GM10248 (cell line): ENCODE data around the gene SORL1.

Source experiments
- CTCF ChIA-PET: fragments of 300-600 bp; sonication (Branson Sonifier 250); formaldehyde crosslinking; extraction: SDS; loops from one replicate; lab custom pipeline; 2021; ENCODE audit warnings: antibody characterized with exemption; lab: Yijun Ruan, JAX
- POLR2A ChIA-PET: fragments of 350-650 bp; sonication (Branson Sonifier 250); formaldehyde crosslinking; extraction: SDS; loops from one replicate; lab custom pipeline; 2020; ENCODE audit warnings: antibody characterized with exemption; lab: Yijun Ruan, JAX
- DNase-seq: peaks from one replicate; pipeline ENCODE4 v3.0.0; 2012; ENCODE audit errors: extremely low spot score
- TF ChIP-seq, protein P1 (sequence below): IDR thresholded peaks from 2 replicates; pipeline ENCODE4 v1.5.1; 2012; ENCODE audit warnings: mild to moderate bottlenecking, low read depth; ENCODE audit errors: extremely low read depth, missing control alignments, control extremely low read depth

SORL1 gene

DNA sequence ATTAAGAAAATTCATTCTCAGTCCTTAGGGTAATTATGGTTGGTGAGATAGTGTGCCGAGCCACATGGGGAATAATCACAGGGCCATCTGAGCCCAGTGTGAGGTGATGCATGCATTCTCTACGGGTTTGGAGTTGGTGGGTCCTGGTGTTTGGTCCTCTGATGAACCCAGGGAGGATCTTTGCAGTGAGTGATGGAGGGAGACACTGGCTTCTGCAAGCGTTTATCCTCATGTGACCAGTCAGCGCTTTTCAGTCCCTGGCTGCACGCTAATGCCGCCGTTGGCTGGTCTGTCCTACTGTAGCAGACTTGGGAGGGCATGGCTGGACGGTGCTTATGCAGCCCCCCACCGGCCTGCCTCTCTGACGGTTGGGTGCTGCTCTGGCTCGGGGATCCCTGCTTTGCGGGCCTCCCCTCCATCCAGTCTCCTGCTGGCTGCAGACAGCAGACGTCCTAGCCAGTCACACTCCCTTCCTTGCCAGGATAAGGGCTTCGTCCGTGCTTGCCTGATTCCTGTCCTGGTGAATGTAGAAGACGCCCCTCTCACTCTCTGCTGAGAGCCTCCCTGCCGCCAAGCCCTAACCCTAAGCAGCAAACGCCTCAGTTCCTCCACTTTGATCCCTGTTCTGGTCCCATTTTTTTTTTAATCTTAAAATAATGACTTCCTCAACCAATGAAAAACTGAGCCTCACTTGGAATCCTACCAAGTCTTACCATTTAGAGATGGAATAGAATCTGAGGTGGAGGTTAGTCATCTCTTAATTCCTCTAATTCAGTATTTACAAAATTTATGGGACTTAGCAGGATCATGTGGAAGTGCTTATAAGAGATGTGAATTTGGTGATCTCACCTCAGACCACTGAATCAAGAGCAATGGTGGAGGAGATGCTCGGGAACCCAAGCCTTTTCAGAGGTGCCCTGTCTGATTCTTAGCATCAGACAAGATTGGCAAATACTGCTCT is 144.4 kb downstream of the SORL1 start:
- ChIA-PET POLR2A (no interaction called here), CTCF (no interaction called here)
- no peak for DNase-seq
- TF ChIP-seq, protein P1, sequence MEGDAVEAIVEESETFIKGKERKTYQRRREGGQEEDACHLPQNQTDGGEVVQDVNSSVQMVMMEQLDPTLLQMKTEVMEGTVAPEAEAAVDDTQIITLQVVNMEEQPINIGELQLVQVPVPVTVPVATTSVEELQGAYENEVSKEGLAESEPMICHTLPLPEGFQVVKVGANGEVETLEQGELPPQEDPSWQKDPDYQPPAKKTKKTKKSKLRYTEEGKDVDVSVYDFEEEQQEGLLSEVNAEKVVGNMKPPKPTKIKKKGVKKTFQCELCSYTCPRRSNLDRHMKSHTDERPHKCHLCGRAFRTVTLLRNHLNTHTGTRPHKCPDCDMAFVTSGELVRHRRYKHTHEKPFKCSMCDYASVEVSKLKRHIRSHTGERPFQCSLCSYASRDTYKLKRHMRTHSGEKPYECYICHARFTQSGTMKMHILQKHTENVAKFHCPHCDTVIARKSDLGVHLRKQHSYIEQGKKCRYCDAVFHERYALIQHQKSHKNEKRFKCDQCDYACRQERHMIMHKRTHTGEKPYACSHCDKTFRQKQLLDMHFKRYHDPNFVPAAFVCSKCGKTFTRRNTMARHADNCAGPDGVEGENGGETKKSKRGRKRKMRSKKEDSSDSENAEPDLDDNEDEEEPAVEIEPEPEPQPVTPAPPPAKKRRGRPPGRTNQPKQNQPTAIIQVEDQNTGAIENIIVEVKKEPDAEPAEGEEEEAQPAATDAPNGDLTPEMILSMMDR = no peak

DNA sequence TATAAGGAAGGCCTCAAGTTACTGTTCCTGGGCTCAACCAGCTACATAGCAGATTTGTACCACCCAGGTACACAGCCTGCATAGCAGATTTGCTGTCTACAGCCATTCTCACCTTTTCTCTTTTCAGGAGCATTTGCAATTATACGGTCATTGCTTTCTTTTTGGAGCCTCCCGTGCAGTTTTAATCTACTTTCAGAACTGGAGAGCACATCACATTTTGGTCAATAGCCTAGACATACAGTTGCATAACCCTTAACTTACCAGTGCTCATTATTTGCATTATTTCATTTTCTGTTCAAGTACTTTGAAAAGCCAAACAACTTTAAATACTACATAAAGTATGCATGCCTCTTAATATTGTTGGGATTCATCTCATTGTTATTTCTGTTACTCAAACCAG is 151.2 kb downstream of the SORL1 start:
- no peak for DNase-seq
- POLR2A ChIA-PET = no interaction called here
- TF ChIP-seq, protein P1 = no peak
- CTCF ChIA-PET = no interaction called here

DNA sequence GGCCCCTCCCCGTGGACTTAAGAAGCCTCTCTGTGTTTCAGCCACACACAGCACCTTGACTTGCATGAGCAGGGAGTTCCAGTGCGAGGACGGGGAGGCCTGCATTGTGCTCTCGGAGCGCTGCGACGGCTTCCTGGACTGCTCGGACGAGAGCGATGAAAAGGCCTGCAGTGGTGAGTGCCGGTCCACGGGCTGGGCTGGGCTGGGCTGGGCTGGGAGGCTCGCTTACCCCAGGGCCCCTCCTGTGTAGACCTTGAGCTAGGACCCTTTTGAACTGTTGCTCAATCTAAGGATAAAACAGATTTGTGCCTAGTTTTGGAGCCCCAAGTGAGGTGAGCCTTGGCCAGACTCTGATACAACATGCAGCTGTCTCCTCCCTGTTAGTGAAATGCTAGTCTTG is 152.0 kb downstream of the SORL1 start:
- POLR2A ChIA-PET = interaction anchor here (0.5 kb wide), 1 partner anchor 1847 kb away, joined by 3 read pairs; no protein-coding TSS in a partner anchor
- no peak for DNase-seq
- CTCF ChIA-PET = no interaction called here
- TF ChIP-seq, protein P1 = no peak

DNA sequence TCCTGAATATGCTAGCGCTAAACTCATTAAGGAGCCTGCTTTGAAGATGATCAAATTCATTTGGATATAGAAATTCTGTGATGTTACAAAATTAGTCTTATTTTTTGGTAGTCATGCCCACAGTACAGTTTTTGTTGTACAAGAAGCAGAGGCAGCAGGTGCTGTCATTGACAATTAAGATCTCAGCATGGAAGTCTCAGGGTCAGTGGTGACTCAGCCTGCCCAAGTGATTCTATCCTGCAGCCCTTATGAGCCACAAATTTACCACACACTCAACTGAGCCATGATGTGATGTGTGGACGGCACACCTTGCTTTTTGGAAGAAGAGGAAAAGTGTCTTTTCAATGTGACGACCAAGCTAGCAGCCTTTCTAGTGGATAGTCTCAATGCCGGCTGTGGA is 154.2 kb downstream of the SORL1 start:
- POLR2A ChIA-PET = no interaction called here
- no peak for DNase-seq
- CTCF ChIA-PET = no interaction called here
- TF ChIP-seq, protein P1 = no peak

DNA sequence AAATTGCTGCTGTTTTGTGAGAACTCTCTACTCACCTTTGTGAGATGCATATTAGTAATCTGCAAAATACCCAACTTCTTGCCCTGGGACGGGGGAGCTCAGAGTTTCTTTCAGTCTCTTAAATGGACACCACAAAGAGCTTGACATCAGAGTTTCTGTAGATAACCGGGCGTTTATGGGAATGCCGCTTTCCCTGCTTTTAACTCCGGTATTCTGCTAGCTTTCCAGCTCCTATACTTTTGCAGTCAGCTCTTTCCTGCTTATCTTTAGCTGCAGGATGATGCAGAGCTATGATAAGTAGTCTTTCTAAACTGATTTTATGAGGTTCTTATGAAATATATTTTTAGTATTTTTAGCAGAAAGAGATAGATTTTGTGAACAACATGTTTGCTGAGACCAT is 155.2 kb downstream of the SORL1 start:
- no peak for DNase-seq
- ChIA-PET CTCF (interaction anchor here (1.0 to 1.4 kb wide), 2 partner anchors 11 to 48 kb away, joined by 4 to 5 read pairs; no protein-coding TSS in a partner anchor), POLR2A (no interaction called here)
- TF ChIP-seq, protein P1 = no peak

DNA sequence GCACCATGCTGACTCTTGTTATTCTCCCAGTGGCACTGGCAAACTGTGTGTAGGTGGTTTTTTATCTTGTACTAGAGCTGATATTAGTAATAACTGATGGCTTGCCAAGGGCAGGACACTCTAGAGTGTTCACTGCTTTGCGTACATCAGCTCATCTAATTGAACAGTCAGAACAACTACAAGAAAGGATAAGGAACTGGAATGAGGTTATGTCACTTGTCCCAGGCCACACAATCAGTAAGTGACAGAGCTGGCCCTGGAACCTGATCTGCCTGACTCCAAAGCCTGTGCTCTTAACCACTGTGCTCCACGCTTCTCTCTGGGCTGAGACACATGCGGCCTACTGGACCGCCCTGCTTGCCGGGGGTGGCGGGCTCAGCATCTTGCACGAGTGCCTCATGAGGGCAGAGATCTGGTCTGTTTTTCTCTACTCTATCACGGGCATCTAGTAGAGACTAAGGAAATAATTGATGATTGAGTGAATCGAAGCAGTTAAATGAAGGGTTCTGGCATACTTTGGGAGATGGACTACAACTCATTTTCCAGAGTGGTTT is 156.5 kb downstream of the SORL1 start:
- TF ChIP-seq, protein P1 = no peak
- CTCF ChIA-PET = no interaction called here
- POLR2A ChIA-PET = no interaction called here
- DNase-seq = no peak
